ENCODE data around the gene NDUFC1. TPM values are rescaled to one million over a fixed set of nuclear protein-coding genes. Genes with fewer than 3 reads are reported as not detected.

The NDUFC1 gene
- total and polyA plus RNA-seq, 2 of the 8 experiments (the other 6 are each of a cell fraction or from before 2014, with no cell fraction given) = 41.9 to 62.0 TPM

DNA sequence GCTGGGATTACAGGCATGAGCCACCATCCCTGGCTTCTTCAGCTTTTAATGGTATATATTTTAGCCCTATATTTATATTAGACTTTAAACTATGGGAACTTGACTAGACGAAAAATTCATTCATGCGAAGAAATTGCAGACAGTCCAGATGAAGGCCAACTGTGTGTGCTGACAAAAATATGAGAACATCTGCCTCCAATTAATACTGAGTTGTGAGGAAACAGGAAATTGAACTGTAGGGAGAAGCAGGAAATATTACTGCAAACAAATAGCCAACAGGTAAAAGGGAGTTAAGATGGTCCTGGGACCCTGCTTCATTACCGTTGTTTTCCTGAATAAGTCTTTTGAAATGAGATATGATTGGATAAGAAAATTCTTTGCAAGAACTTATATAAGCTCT, 48.6 kb downstream of the NDUFC1 start:
- H4K8ac ChIP-seq (ENCODE audit: extremely low read depth, insufficient read depth, low read length) = no peak overlapping the region
- H4K91ac ChIP-seq (replicated peaks; ENCODE audit: insufficient read length, low read length) = no peak overlapping the region
- no peak overlapping the region for H2AK5ac ChIP-seq (ENCODE audit: low read depth, low read length)
- H3K4me1 ChIP-seq (replicated peaks in 1 of 4; ENCODE audit: control insufficient read depth in 3 of 4, insufficient read depth in 4 of 4, low read length in 3 of 4) = no peaks in the 10 kb centered on the region
- H3K4me2 ChIP-seq (ENCODE audit: insufficient read depth in 1 of 2, low read depth in 2 of 2, low read length in 2 of 2) = no peak overlapping the region
- H3K23me2 ChIP-seq (ENCODE audit: low read depth, low read length) = 0 out of 2 replicates have a peak, but pooled peaks cover 2% of the 10 kb centered on the region
- H2BK120ac ChIP-seq (replicated peaks; ENCODE audit: low read depth, low read length) = no peak overlapping the region
- no peak overlapping the region for H3K23ac ChIP-seq (ENCODE audit: insufficient read length)
- H3K9me3 ChIP-seq (ENCODE audit: insufficient read depth in 2 of 2, low read depth in 1 of 2, low read length in 1 of 2) = no peaks in the 10 kb centered on the region
- no peak overlapping the region for H3K27ac ChIP-seq (ENCODE audit: low read depth, low read length)
- no peak overlapping the region for H3K4me3 ChIP-seq (ENCODE audit: extremely low read depth in 1 of 4, insufficient read depth in 2 of 4, low read depth in 3 of 4, low read length in 4 of 4)
- H4K20me1 ChIP-seq (replicated peaks in 1 of 2; ENCODE audit: control insufficient read depth in 1 of 2, insufficient read depth in 2 of 2, low read length in 2 of 2) = no peaks in the 10 kb centered on the region
- no peak overlapping the region for H2BK15ac ChIP-seq (ENCODE audit: low read length)
- POLR2A ChIA-PET (ENCODE audit: partially characterized antibody) = interaction anchor here (1.9 kb wide), 1 partner anchor 12 kb away, joined by 6 read pairs; no protein-coding TSS in a partner anchor
- no peaks in the 10 kb centered on the region for H3K36me3 ChIP-seq (ENCODE audit: control insufficient read depth in 2 of 4, insufficient read depth in 4 of 4, low read length in 3 of 4)
- no peak overlapping the region for H3K9ac ChIP-seq (replicated peaks in 1 of 4; ENCODE audit: extremely low read depth in 1 of 4, low read depth in 3 of 4, low read length in 3 of 4)
- H3K27me3 ChIP-seq (replicated peaks in 1 of 4; ENCODE audit: control insufficient read depth in 3 of 4, extremely low read depth in 1 of 4, insufficient read depth in 3 of 4, low read length in 3 of 4) = no peaks in the 10 kb centered on the region
- no peaks in the 10 kb centered on the region for H3K79me2 ChIP-seq (ENCODE audit: control insufficient read depth in 1 of 2, insufficient read depth in 2 of 2, low read length in 2 of 2)
- H3K18ac ChIP-seq (ENCODE audit: extremely low read depth, low read length) = no peak overlapping the region
- DNase-seq (ENCODE audit: low read depth in 1 of 2, low spot score in 2 of 2) = no peak
- H2BK20ac ChIP-seq (ENCODE audit: low read length) = no peak overlapping the region
- H2BK5ac ChIP-seq (ENCODE audit: low read depth, low read length) = no peak overlapping the region
- 91% methylated on average over 3 of the region's 3 CpGs; no CpG with 5 or more reads in 1 of the 2 experiments for WGBS, 2 experiments (ENCODE audit: extremely low coverage in 1 of 2, insufficient coverage in 1 of 2, insufficient read length in 1 of 2, insufficient replicate concordance in 2 of 2, low coverage in 1 of 2, low lambda C conversion rate in 2 of 2, missing lambda C conversion rate in 1 of 2)
- no peak overlapping the region for H4K5ac ChIP-seq (ENCODE audit: insufficient read length, low read depth, low read length)
- no peak overlapping the region for H2AFZ ChIP-seq (ENCODE audit: low read length)
- CTCF ChIA-PET (ENCODE audit: partially characterized antibody) = interaction anchor here (0.7 to 2.9 kb wide), 8 partner anchors 9 to 154 kb away, joined by 3 to 6 read pairs (median 3); no protein-coding TSS in a partner anchor
- TF ChIP-seq, protein P1, sequence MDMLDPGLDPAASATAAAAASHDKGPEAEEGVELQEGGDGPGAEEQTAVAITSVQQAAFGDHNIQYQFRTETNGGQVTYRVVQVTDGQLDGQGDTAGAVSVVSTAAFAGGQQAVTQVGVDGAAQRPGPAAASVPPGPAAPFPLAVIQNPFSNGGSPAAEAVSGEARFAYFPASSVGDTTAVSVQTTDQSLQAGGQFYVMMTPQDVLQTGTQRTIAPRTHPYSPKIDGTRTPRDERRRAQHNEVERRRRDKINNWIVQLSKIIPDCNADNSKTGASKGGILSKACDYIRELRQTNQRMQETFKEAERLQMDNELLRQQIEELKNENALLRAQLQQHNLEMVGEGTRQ (IDR thresholded peaks at IDR 0.05; ENCODE audit: low read length) = no peak
- no peak for TF ChIP-seq TAF7 (optimal IDR thresholded peaks at IDR 0.05; ENCODE audit: borderline replicate concordance, low read depth, low read length)
- no peak for TF ChIP-seq FOSL1 (IDR thresholded peaks at IDR 0.05; ENCODE audit: insufficient read depth, low read depth, low read length)
- TF ChIP-seq JUND (IDR thresholded peaks at IDR 0.05; ENCODE audit: low read length) = no peak
- TF ChIP-seq GTF2F1 (IDR thresholded peaks at IDR 0.05; ENCODE audit: borderline replicate concordance, low read depth, low read length) = no peak
- no peak for TF ChIP-seq RNF2 (IDR thresholded peaks at IDR 0.05; ENCODE audit: borderline replicate concordance, low read depth, low read length, missing control alignments, poor library complexity, severe bottlenecking)
- TF ChIP-seq POLR2A (IDR thresholded peaks at IDR 0.05; ENCODE audit: control extremely low read depth in 1 of 2, low read depth in 2 of 2, low read length in 2 of 2) = no peak
- no peak for TF ChIP-seq RFX5 (IDR thresholded peaks at IDR 0.05; ENCODE audit: borderline replicate concordance, low read depth, low read length)
- no peak overlapping the region for H2BK12ac ChIP-seq (ENCODE audit: low read depth, low read length)
- H3K56ac ChIP-seq (replicated peaks; ENCODE audit: insufficient read length, low read depth, low read length) = no peak overlapping the region
- no peaks in the 10 kb centered on the region for H3K79me1 ChIP-seq (ENCODE audit: low read depth, low read length)
- no peak for FAIRE-seq
- no peak overlapping the region for H3K14ac ChIP-seq (ENCODE audit: insufficient read length)
- H3K4ac ChIP-seq (replicated peaks; ENCODE audit: insufficient read length, low read depth, low read length) = no peak overlapping the region
